ENCODE measurements around the gene ZNF615.

DNA sequence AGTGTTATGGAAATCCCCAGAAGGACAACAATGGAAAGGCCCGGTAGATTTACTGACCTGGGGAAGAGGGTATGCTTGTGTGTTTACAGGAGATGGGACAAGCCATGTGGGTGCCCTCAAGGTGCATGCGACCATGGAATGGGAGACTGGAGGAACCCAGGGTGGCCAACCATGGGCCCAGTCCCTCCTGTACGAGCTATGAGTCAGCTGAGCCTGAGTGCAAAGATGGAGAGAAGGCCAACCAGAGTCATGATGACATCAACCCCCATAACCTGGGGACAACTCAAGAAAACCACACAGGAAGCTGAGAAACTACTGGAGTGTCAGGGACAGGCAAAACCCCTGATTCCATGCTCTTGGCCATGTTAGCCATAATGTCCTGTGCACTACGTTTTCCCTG lies 29.1 kb downstream of the ZNF615 start:
- TF ChIP-seq RARB (CRISPR knock-in tag; IDR thresholded peaks at IDR 0.05) (no peak), ARNTL (CRISPR knock-in tag; IDR thresholded peaks at IDR 0.05; ENCODE audit: borderline replicate concordance, low read depth) (no peak), SNAI2 (CRISPR knock-in tag; IDR thresholded peaks at IDR 0.05) (no peak), ZNF70 (CRISPR knock-in tag; IDR thresholded peaks at IDR 0.05) (no peak), ZFP3 (CRISPR knock-in tag; IDR thresholded peaks at IDR 0.05) (no peak), ZFP30 (CRISPR knock-in tag; IDR thresholded peaks at IDR 0.05) (no peak)
- TF ChIP-seq, protein P1, sequence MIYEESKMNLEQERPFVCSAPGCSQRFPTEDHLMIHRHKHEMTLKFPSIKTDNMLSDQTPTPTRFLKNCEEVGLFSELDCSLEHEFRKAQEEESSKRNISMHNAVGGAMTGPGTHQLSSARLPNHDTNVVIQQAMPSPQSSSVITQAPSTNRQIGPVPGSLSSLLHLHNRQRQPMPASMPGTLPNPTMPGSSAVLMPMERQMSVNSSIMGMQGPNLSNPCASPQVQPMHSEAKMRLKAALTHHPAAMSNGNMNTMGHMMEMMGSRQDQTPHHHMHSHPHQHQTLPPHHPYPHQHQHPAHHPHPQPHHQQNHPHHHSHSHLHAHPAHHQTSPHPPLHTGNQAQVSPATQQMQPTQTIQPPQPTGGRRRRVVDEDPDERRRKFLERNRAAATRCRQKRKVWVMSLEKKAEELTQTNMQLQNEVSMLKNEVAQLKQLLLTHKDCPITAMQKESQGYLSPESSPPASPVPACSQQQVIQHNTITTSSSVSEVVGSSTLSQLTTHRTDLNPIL (CRISPR knock-in tag; IDR thresholded peaks at IDR 0.05; ENCODE audit: low read depth) = no peak
- TF ChIP-seq, protein P2, sequence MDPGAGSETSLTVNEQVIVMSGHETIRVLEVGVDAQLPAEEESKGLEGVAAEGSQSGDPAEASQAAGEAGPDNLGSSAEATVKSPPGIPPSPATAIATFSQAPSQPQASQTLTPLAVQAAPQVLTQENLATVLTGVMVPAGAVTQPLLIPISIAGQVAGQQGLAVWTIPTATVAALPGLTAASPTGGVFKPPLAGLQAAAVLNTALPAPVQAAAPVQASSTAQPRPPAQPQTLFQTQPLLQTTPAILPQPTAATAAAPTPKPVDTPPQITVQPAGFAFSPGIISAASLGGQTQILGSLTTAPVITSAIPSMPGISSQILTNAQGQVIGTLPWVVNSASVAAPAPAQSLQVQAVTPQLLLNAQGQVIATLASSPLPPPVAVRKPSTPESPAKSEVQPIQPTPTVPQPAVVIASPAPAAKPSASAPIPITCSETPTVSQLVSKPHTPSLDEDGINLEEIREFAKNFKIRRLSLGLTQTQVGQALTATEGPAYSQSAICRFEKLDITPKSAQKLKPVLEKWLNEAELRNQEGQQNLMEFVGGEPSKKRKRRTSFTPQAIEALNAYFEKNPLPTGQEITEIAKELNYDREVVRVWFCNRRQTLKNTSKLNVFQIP (CRISPR knock-in tag; IDR thresholded peaks at IDR 0.05; ENCODE audit: borderline replicate concordance, low read depth) = no peak
